ENCODE measurements around the gene DGKZ.
"Not testable (repeated sequence)": the region's sequence is repeated elsewhere in the genome, so short reads cannot be mapped to it uniquely, and the experiment has no call there.

Gene DGKZ

GRCh38 chr11:46367244-46367915, 20.1 kb downstream of the DGKZ start:
- peak; percentile 53 to 69 (median 64) for DNase-seq

DNA sequence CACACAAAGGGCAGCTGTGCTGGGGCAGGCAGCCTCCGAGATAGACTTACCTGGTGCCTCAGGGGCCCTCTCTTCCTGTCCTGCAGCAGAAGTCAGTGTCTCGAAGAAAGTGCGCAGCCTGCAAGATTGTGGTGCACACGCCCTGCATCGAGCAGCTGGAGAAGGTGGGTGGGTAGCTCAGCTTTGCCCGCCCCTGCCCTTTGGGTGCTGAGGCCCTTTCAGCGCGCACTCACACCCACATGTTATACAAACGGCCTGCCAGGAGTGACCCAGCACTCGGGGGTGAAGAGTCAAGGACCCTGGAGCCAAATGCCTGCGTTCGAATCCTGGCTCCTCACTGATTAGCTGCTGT, 20.6 kb downstream of the DGKZ start:
- no peak for DNase-seq

DNA sequence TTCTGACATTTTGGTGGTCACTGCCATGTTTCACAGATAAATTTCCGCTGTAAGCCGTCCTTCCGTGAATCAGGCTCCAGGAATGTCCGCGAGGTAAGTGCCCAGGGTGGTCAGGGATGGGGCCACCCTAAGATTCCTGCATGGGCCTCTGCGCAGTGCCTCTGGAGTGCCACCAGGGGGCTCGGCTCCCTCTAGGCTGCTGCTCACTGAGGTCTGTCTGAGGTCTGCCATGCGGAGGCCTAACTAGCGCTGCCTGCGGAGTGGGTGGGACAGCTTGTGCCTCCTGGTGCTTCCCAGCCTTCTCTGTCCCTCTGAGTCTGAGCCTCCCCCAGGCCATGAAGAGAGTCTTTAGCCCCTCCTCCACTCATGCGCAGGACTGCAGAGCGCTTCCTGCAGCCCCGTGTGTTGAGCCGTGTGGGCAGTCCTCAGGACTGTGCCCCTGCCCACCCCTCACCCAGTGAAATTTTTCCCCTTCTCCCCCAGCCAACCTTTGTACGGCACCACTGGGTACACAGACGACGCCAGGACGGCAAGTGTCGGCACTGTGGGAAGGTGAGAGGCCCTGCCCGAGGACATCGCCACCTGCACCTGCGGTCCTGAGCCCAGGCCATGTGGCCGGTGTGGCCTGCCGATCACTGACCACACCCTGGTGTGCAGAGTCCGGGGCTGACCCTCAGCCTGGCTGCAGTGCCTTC, 22.3 kb downstream of the DGKZ start:
- peak in 2 of 5 experiments; percentile 36 to 66 for DNase-seq

DNA sequence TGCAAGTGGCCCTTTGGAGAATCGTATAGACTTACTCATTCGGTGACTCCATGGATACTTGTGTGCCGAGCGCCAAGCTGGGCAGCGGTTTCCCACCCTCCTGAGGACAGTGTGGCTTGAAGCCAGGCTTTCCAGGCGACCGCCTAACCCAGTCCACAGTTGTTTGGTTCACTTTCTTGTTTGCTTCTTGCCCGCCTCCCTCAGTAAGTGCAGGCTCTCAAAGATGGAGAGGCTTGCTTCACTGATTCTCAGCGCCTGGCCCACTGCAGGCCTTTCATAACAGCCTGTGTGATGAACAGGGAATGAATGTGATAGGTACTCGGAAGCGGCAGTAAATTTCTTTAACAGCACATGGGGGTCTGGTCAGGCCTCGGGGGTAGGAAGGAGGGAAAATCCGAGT, 23.0 kb downstream of the DGKZ start:
- DNase-seq: no peak

DNA sequence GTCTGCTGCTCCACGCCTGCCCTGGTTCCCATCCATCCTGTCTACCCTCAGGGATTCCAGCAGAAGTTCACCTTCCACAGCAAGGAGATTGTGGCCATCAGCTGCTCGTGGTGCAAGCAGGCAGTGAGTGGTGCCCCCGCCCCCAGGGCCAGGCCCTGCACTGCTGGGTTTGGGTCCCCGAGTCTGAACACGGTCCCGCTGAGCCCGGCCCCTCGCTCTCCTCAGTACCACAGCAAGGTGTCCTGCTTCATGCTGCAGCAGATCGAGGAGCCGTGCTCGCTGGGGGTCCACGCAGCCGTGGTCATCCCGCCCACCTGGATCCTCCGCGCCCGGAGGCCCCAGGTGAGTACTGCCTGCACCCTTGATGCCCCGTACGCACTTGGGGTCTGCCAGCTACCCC, 24.0 kb downstream of the DGKZ start:
- not testable (repeated sequence) for DNase-seq

- no peak for DNase-seq
Observed at GRCh38 chr11:46372086-46372485, 24.8 kb downstream of the DGKZ start.

DNA sequence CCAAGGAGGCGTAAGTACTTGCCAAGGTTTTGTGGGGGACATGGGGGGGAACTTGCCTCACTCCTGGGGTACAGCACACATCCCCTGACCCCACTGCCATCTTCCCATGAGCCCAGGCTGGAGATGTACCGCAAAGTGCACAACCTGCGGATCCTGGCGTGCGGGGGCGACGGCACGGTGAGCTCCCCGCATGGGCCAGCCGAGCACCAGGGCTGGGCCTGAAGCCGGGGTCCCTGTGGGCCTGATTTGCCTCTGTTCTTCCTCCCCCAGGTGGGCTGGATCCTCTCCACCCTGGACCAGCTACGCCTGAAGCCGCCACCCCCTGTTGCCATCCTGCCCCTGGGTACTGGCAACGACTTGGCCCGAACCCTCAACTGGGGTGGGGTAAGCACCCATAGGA, 25.2 kb downstream of the DGKZ start:
- not testable (repeated sequence) for DNase-seq

DNA sequence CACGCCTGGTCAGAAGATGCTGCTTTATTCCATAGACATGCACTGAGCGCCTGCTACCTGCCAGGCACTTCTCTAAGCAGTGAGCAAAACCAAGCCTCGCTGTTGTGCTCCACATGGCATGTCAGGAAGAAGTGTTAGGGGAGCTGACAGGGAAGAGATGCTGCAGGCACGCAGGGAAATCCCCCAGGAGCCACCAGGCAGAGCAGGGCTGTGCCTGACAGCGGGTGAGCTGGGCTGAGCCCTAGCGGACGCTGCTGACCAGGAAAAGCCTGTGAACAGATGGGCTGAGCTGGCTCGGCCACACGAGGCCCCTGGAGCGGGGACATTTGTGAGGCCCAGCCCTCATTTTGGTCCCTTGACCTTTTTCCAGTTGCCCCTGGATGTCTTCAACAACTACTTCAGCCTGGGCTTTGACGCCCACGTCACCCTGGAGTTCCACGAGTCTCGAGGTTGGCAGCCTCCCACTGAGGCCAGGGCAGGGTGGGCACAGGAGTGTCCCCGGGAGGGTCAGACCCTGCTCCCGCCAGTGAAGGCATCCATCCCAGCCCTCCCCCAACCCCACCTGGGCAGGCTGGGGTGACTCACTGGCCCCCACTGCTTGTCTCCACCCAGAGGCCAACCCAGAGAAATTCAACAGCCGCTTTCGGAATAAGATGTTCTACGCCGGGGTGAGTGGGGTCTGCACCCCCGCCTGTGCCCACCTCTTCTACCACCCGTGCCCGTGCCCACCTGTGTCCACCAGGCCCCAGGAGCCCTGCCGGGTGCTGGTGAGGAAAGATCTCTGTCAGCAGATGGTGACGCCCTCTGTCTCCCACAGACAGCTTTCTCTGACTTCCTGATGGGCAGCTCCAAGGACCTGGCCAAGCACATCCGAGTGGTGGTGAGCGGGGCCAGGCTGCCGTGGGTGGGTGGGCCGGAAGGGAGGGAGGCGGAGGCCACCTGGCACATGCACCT, 26.8 kb downstream of the DGKZ start:
- no peak for DNase-seq

- no peak for DNase-seq
Observed at GRCh38 chr11:46374815-46375214, 27.6 kb downstream of the DGKZ start.

DNA sequence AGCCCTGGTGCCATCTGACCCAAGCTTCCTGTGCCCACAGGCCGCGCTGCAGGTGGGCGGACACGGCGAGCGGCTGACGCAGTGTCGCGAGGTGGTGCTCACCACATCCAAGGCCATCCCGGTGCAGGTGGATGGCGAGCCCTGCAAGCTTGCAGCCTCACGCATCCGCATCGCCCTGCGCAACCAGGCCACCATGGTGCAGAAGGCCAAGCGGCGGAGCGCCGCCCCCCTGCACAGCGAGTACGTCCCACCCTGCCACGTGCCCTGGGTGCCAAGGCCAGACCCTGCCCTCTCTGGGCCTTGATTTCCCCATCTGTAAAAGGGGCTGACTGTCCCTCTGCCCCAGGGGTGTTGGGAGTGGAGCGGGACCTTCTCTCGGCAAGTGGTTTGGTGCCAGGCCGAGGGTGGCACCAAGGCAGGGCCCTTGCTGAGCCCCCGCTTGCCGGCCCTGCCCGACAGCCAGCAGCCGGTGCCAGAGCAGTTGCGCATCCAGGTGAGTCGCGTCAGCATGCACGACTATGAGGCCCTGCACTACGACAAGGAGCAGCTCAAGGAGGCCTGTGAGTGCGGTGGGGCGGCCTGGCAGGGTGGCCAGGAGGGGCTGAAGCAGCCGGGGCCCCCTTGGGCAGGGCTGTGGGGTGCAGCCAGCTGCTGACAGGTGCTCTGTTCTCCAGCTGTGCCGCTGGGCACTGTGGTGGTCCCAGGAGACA, 28.3 kb downstream of the DGKZ start:
- DNase-seq: no peak

DNA sequence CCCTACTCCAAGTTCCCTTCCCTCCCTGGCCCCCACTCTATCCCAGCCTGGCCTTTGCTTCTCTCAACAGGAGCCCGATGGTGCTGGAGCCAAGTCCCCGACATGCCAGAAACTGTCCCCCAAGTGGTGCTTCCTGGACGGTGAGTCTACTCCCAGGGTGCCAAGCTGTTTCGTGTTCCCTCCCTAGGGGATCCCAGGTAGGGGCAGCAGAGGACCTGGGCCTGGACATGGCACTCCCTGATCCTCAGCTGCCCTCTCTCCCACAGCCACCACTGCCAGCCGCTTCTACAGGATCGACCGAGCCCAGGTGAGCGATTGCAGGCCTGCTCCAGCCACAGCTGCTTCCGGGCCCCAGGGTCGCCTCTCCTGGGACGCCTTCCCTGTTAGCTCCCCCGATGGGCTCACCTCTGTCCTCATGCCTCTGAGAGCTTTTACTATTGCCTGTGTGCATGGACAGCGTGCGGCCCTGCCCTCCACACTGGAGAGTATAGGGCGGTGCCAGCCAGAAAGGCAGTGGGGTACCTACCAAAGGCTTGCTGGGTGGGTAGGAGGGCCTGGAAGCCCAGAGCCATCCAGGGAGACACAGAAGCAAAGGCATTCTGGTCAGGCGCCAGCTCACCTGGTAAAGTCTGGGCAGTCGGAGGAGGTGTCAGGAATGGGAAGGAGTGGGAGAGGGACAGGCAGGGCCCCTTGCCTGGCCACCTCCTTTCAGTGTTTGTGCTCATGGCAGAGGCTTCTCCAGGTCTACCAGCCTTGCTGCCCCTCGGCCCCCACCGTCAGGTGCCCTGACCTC, 29.2 kb downstream of the DGKZ start:
- no peak for DNase-seq

- no peak for DNase-seq
Observed at GRCh38 chr11:46377290-46377689, 30.0 kb downstream of the DGKZ start.

- DNase-seq: no peak
Observed at GRCh38 chr11:46377831-46378230, 30.6 kb downstream of the DGKZ start.

- DNase-seq: no peak
Observed at GRCh38 chr11:46378296-46378695, 31.0 kb downstream of the DGKZ start.

DNA sequence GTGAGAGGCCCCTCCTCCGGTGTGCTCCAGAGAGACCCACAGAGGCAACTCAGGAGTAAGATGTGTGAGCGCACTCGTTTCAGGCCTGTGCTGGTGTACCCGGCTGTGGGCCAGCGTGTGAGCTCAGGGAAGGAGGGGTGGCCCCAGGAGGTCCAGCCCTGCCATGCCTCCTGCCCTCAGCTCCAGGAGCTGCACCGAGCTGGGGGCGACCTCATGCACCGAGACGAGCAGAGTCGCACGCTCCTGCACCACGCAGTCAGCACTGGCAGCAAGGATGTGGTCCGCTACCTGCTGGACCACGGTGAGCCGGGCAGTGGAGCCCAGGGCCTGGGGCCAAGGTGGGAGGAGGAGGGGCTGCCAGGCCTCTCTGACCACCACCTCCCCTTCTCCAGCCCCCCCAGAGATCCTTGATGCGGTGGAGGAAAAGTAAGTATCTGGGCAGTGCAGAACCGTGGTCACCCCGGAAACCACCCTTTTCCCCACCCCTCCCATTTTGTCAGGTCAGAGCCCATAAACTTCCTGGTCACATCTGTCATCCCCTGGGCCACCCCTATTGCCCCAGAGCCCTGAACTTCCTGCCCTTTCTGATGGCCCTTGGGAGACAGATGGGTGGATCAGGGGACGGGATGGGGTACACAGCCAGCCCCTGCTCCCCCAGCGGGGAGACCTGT, 31.7 kb downstream of the DGKZ start:
- DNase-seq: no peak

DNA sequence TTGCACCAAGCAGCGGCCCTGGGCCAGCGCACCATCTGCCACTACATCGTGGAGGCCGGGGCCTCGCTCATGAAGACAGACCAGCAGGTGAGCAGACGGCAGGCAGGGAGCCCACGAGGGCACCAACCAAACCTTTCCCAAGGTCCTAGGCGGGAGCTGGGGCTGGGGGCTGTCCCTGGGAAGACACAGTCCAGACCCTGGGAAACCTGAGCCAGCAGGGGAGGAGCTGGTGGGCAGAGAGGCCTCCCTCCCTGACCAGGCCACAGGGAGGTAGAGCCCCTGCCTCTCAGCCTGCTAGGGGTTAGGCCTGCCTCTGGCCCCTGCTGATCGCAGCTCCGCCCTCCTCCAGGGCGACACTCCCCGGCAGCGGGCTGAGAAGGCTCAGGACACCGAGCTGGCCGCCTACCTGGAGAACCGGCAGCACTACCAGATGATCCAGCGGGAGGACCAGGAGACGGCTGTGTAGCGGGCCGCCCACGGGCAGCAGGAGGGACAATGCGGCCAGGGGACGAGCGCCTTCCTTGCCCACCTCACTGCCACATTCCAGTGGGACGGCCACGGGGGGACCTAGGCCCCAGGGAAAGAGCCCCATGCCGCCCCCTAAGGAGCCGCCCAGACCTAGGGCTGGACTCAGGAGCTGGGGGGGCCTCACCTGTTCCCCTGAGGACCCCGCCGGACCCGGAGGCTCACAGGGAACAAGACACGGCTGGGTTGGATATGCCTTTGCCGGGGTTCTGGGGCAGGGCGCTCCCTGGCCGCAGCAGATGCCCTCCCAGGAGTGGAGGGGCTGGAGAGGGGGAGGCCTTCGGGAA, 32.4 kb downstream of the DGKZ start:
- not testable (repeated sequence) for DNase-seq

DNA sequence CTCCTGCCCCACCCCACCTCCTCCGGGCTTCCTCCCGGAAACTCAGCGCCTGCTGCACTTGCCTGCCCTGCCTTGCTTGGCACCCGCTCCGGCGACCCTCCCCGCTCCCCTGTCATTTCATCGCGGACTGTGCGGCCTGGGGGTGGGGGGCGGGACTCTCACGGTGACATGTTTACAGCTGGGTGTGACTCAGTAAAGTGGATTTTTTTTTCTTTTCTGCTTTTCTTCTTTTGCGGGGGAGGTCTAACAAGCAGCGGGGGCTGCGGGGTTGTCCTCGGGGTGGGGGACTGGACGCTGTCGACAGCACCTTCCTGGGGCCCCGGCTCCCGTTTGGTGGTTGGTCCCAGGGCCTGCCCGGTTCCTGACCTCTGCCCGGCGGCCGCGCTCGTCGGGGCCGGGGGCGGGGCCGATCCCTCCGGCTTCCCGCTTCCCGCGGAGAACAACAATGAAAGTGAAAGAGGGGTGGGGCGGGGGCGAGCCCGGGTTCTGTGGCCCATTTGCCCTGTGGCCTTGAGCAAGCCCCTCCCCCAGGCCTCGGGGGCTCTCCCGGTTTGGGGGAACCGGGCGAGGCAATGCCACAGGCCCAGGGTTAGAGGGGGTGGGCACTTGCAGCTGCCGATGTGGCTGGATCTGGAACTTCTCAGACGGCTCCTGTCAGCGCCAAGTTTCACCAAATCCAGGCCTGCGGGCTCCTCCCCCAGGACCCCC, 33.2 kb downstream of the DGKZ start:
- peak in 4 of 5 experiments; percentile 26 to 50 (median 39) for DNase-seq

- no peak for DNase-seq
Observed at GRCh38 chr11:46381048-46381818, 34.0 kb downstream of the DGKZ start, which contains the start of gene MDK. Gene MDK (plus strand): TSS chr11:46381669. CDS start chr11:46382058, 389 bp downstream.
